Thyroid gland (tissue), 4 donors: ENCODE data around the gene CTNNBL1. TPM values are rescaled to one million over a fixed set of nuclear protein-coding genes. Genes with fewer than 3 reads are reported as not detected.

ENCODE experiments used
- DNase-seq, 2 donors: peaks; one replicate each; pipeline ENCODE4 v3.0.0-alpha.2; 2019
- H3K27ac ChIP-seq, 3 donors: fragments of 200-600 bp; sonication (generic); 1 replicate in 2 of 3; 2 replicates in 1 of 3; pipeline ENCODE4 v1.5.1; 2016 to 2019; ENCODE audit warnings: mild to moderate bottlenecking in 1 of 3, moderate library complexity in 1 of 3
- H3K27me3 ChIP-seq: fragments of 200-600 bp; sonication (generic); one replicate; pipeline ENCODE4 v1.5.1; 2019
- H3K36me3 ChIP-seq, 2 donors: fragments of 200-600 bp; sonication (generic); one replicate each; pipeline ENCODE4 v1.5.1; 2016 to 2019
- H3K4me1 ChIP-seq, 2 donors: fragments of 200-600 bp; sonication (generic); one replicate each; pipeline ENCODE4 v1.5.1; 2017 to 2019
- H3K4me3 ChIP-seq, 3 donors: fragments of 200-600 bp; sonication (generic); replicated peaks in 1 of 3; 1 replicate in 2 of 3; 2 replicates in 1 of 3; pipeline ENCODE4 v1.5.1; 2016; ENCODE audit warnings: mild to moderate bottlenecking in 1 of 3
- H3K9me3 ChIP-seq: fragments of 200-600 bp; sonication (generic); one replicate; pipeline ENCODE4 v1.5.1; 2017
- CTCF ChIP-seq, 6 experiments: fragments of 200-600 bp in 3 of 6; fragments of 450-650 bp in 3 of 6; sonication (generic) in 3 of 6; IDR thresholded peaks; one replicate each; pipeline ENCODE4 v1.5.1; 2016 to 2019; ENCODE audit warnings: antibody characterized with exemption in 6 of 6, mild to moderate bottlenecking in 2 of 6, inconsistent platforms in 1 of 6, moderate library complexity in 1 of 6
- POLR2A ChIP-seq, 2 donors: fragments of 450-650 bp; IDR thresholded peaks; one replicate each; pipeline ENCODE4 v1.6.1; 2017; ENCODE audit warnings: antibody characterized with exemption in 2 of 2, mild to moderate bottlenecking in 2 of 2, moderate library complexity in 1 of 2
- WGBS, 2 donors: methylation state at CpG; one replicate each; pipeline ENCODE4 v1.1.5; 2017; 5-methylcytosine and 5-hydroxymethylcytosine counted together
- intact Hi-C: fragments of 100-400 bp; cut with DNase I; formaldehyde crosslinking; loops from one replicate; pipeline ENCODE4 v1.15.1; 2023
- total RNA-seq, 4 donors: library from RNA; depleted of rRNA; stranded (reverse); fragments of >200 nt; gene quantifications; one replicate each; pipeline ENCODE4 v1.2.3, GENCODE V29; 2016

The CTNNBL1 gene
- total RNA-seq, 4 donors from 2014 or later, result 22.3 to 31.2 (median 24.6) TPM

DNA sequence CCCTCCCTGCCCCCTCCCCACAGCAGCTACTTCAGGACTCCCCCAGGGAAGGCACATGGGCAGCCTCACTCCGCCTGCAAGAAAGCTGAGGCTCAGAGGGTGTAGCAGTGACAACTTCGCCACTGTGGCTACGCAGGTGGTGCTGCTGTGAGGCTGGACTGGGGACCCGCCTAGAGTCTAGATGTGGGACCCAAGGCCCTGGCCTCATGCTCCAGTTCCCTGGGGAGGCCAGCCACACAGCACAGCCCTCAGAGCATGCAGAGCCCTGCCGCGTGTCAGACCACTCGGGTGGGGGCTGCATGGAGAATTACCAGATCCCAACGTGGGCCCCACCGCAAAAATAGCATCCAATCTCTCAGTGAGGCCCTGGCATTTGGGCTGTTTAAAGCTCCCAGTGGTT lies 178.3 kb downstream of the CTNNBL1 start:
- H3K36me3 ChIP-seq, result no peaks in the 10 kb centered on the region
- TF ChIP-seq POLR2A (IDR thresholded peaks at IDR 0.05), result no peak
- TF ChIP-seq CTCF (IDR thresholded peaks at IDR 0.05), result no peak

GRCh38 chr20:37873884-37874283 lies 180.1 kb downstream of the CTNNBL1 start:
- intact Hi-C loops, result no loop called here
- no peaks in the 10 kb centered on the region for H3K36me3 ChIP-seq
- 91 to 94% methylated on average over 10 to 11 of the region's 11 CpGs for WGBS, 2 donors
- no peaks in the 10 kb centered on the region for H3K9me3 ChIP-seq
- no peaks in the 10 kb centered on the region for H3K27me3 ChIP-seq
- no peaks in the 10 kb centered on the region for H3K4me1 ChIP-seq
- no peak for DNase-seq
- H3K4me3 ChIP-seq, result no peak overlapping the region
- no peak overlapping the region for H3K27ac ChIP-seq
- TF ChIP-seq CTCF (IDR thresholded peaks at IDR 0.05) (no peak), POLR2A (IDR thresholded peaks at IDR 0.05) (no peak)

More for the DNA sequence above, 178.3 kb downstream of the CTNNBL1 start:
- H3K9me3 ChIP-seq, result no peaks in the 10 kb centered on the region
- no peak overlapping the region for H3K4me3 ChIP-seq
- H3K27ac ChIP-seq, result no peak overlapping the region
- intact Hi-C loops, result no loop called here
- no peak for DNase-seq
- no peaks in the 10 kb centered on the region for H3K27me3 ChIP-seq
- H3K4me1 ChIP-seq, result no peaks in the 10 kb centered on the region
- WGBS, 2 donors, result 84 to 94% methylated on average over 3 to 7 of the region's 9 CpGs

GRCh38 chr20:37875460-37876175 lies 181.8 kb downstream of the CTNNBL1 start:
- H3K4me3 ChIP-seq, result no peak overlapping the region
- no peaks in the 10 kb centered on the region for H3K4me1 ChIP-seq
- H3K27ac ChIP-seq, result no peak overlapping the region
- intact Hi-C loops, result no loop called here
- no peaks in the 10 kb centered on the region for H3K27me3 ChIP-seq
- WGBS, 2 donors, result 89 to 93% methylated on average over 24 of the region's 24 CpGs
- TF ChIP-seq CTCF (IDR thresholded peaks at IDR 0.05) (no peak), POLR2A (IDR thresholded peaks at IDR 0.05) (no peak)
- no peaks in the 10 kb centered on the region for H3K36me3 ChIP-seq
- no peaks in the 10 kb centered on the region for H3K9me3 ChIP-seq
- DNase-seq, result no peak

- no peak for DNase-seq
- H3K9me3 ChIP-seq, result no peaks in the 10 kb centered on the region
- H3K4me1 ChIP-seq, result no peaks in the 10 kb centered on the region
- TF ChIP-seq POLR2A (IDR thresholded peaks at IDR 0.05) (no peak), CTCF (IDR thresholded peaks at IDR 0.05) (no peak)
- no peak overlapping the region for H3K27ac ChIP-seq
- intact Hi-C loops, result no loop called here
- WGBS, 2 donors, result 68 to 94% methylated on average over 2 to 3 of the region's 7 CpGs
- no peaks in the 10 kb centered on the region for H3K27me3 ChIP-seq
- no peaks in the 10 kb centered on the region for H3K36me3 ChIP-seq
- H3K4me3 ChIP-seq, result no peak overlapping the region
These were observed 183.0 kb downstream of the CTNNBL1 start for GRCh38 chr20:37876863-37877262.

- WGBS, 2 donors, result 68 to 71% methylated on average over 19 of the region's 20 CpGs
- H3K36me3 ChIP-seq, result no peaks in the 10 kb centered on the region
- H3K27ac ChIP-seq, result no peak overlapping the region
- H3K4me3 ChIP-seq, result no peak overlapping the region
- no peaks in the 10 kb centered on the region for H3K9me3 ChIP-seq
- H3K4me1 ChIP-seq, result no peaks in the 10 kb centered on the region
- no peak for DNase-seq
- no peaks in the 10 kb centered on the region for H3K27me3 ChIP-seq
- intact Hi-C loops, result no loop called here
- TF ChIP-seq POLR2A (IDR thresholded peaks at IDR 0.05) (no peak), CTCF (IDR thresholded peaks at IDR 0.05) (no peak)
These were observed 184.3 kb downstream of the CTNNBL1 start for GRCh38 chr20:37877832-37878772.
